NCI-H226 (cell line): ENCODE data around the gene RFX8.

Experiments
- DNase-seq: peaks from one replicate; pipeline ENCODE4 v3.0.0-alpha.2; 2015

Gene RFX8

GRCh38 chr2:101408925-101409324 is 66.0 kb downstream of the RFX8 start:
- no peak for DNase-seq

- no peak for DNase-seq
Measured at GRCh38 chr2:101405351-101405899, 69.5 kb downstream of the RFX8 start.

- DNase-seq = no peak
Measured at GRCh38 chr2:101403745-101404144, 71.2 kb downstream of the RFX8 start.

GRCh38 chr2:101402630-101403029 is 72.3 kb downstream of the RFX8 start:
- no peak for DNase-seq

GRCh38 chr2:101401906-101402305 is 73.0 kb downstream of the RFX8 start:
- no peak for DNase-seq

- DNase-seq = no peak
Measured at GRCh38 chr2:101401326-101401665, 73.6 kb downstream of the RFX8 start.

GRCh38 chr2:101400506-101401325 is 74.2 kb downstream of the RFX8 start:
- DNase-seq = no peak

GRCh38 chr2:101400048-101400447 is 74.9 kb downstream of the RFX8 start:
- no peak for DNase-seq

GRCh38 chr2:101399021-101399799 is 75.7 kb downstream of the RFX8 start:
- DNase-seq = no peak

GRCh38 chr2:101398116-101398821 is 76.6 kb downstream of the RFX8 start:
- DNase-seq = no peak

GRCh38 chr2:101396316-101396717 is 78.6 kb downstream of the RFX8 start:
- DNase-seq = peak; percentile 66

GRCh38 chr2:101395545-101396315 is 79.2 kb downstream of the RFX8 start:
- DNase-seq = no peak

- DNase-seq = peak; percentile 63
Measured at GRCh38 chr2:101388232-101388631, 86.7 kb downstream of the RFX8 start.

GRCh38 chr2:101387151-101387834 is 87.6 kb downstream of the RFX8 start, which contains the start of gene CREG2:
Gene CREG2 (minus strand): TSS chr2:101387503. CDS start chr2:101387457, 46 bp downstream.
- peak; percentile 42 for DNase-seq

GRCh38 chr2:101386599-101387150 is 88.2 kb downstream of the RFX8 start:
- DNase-seq = no peak

GRCh38 chr2:101383016-101383541 is 91.8 kb downstream of the RFX8 start:
- no peak for DNase-seq

- no peak for DNase-seq
Measured at GRCh38 chr2:101382442-101382841, 92.5 kb downstream of the RFX8 start.

GRCh38 chr2:101380376-101380775 is 94.5 kb downstream of the RFX8 start:
- DNase-seq = peak; percentile 56

GRCh38 chr2:101379091-101379490 is 95.8 kb downstream of the RFX8 start:
- DNase-seq = no peak

- DNase-seq = no peak
Measured at GRCh38 chr2:101375653-101376052, 99.3 kb downstream of the RFX8 start.
